SH-SY5Y (cell line): ENCODE results near the gene GRAMD2B.

ENCODE experiments used
- GATA2 ChIP-seq: IDR thresholded peaks from 2 replicates; pipeline ENCODE4 v1.6.1; 2011; ENCODE audit warnings: mild to moderate bottlenecking, low read depth, low read length
- GATA3 ChIP-seq: IDR thresholded peaks from 2 replicates; pipeline ENCODE4 v1.6.1; 2011; ENCODE audit warnings: low read depth, mild to moderate bottlenecking, low read length, moderate library complexity

Gene GRAMD2B

GRCh38 chr5:126519637-126520592 lies 96.7 kb downstream of the GRAMD2B start:
- TF ChIP-seq GATA3: no peak
- peak; percentile 68 for TF ChIP-seq GATA2

- TF ChIP-seq GATA2 (no peak), GATA3 (no peak)
Measured at GRCh38 chr5:126520593-126520953, 97.4 kb downstream of the GRAMD2B start.

GRCh38 chr5:126521130-126521529 lies 97.9 kb downstream of the GRAMD2B start:
- TF ChIP-seq GATA3: no peak
- TF ChIP-seq GATA2: no peak

DNA sequence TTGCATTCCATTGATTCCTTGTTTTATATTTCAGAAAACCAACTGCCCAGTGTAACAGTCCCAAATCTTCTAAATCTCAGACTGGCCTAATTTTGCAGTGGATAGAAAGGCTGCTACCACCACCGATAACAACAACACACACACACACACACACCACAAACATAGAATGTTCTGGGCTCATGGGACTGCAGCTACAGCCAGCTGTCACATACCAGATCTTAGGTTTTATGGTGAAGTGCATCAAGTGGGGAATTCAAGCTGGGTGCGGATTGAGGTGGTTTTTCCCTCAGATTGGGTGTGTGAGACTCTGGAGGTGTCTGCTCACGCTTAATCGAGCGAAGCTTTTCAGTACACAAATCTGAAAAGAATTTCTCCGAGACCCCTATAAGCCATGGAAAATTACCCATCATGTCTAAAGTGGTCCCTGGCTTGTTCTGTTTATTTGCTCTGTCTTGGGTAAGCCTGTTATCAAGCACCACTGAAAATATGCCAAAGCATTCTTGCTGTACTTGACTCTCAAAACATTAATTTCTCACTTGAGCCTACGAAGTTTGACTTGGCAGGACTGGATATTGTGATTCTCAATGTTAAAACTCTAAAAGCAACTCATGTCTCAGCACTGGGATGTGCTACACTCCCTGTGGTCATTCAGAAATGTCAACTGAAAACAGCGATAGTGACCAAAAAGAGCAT lies 100.8 kb downstream of the GRAMD2B start:
- TF ChIP-seq GATA3: no peak
- TF ChIP-seq GATA2: no peak

DNA sequence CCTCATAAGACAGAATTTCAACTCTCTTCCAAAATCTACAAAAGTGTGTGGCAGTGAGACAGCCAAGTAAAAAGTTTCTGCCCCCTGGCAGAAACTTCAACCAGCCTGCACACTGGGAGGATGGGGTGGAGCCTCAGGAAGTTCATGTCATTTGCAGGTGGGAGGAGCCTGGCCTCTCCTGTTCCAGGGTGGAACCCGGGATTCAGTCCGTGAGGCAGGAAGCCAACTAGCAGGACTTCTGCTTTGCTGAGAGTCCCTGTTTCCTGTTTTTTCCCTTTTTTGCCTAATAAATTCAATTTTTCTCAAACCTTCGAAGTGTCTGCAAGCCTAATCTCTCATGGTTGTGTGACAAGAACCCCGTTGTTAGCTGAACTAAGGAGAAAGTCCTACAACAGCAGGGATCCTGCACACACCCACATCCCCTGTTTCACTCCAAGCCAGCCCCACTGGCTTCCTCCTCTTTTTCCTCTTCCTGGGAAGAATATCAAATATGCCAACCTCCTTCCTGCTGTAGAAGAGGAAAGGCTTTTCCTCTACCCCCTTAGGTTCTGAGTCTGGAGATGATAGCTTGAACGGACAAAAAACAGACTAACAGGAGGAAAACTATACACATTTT lies 102.5 kb downstream of the GRAMD2B start:
- no peak for TF ChIP-seq GATA3
- no peak for TF ChIP-seq GATA2

DNA sequence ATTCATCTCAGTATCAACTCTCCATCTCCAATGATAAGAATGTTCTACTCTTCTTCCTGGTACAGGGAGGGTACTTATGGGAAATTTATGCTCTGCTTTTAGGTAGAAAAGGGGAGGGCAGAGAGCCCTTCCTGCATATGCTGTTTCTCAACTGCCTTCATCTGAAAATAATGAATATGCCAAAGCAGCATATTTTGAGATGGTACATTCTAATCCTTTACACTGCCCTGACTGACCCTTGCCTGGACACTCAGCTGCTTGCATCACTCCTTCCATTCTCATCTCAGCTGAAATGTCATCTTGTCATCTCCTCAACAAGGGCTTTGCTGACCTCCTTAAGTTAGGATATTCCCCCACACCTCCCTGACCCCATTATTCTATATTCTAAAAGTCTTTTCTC lies 103.3 kb downstream of the GRAMD2B start:
- TF ChIP-seq GATA3: no peak
- TF ChIP-seq GATA2: no peak

GRCh38 chr5:126527158-126527557 lies 103.9 kb downstream of the GRAMD2B start:
- TF ChIP-seq GATA2: no peak
- TF ChIP-seq GATA3: no peak

DNA sequence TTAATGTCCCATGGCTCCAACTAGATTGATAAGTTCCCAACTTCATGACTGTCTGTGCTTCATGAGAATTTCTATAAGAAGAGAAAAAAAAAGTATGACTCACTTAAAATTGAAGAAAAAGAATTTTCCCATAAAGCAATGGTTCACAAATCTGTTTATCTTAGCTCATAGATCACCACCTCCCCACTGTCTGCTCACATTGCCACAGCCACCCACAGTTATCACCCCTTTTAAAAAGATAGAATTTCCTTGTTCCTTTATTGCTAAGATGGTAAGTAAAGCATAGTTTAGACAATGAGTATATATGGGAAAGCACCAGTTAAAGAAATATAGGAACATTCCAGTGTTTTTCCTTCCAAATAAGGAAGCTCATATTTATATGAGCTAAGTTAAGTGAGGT lies 104.7 kb downstream of the GRAMD2B start:
- TF ChIP-seq GATA2: no peak
- no peak for TF ChIP-seq GATA3

GRCh38 chr5:126531543-126532120 lies 108.4 kb downstream of the GRAMD2B start:
- TF ChIP-seq GATA2 (no peak), GATA3 (no peak)

DNA sequence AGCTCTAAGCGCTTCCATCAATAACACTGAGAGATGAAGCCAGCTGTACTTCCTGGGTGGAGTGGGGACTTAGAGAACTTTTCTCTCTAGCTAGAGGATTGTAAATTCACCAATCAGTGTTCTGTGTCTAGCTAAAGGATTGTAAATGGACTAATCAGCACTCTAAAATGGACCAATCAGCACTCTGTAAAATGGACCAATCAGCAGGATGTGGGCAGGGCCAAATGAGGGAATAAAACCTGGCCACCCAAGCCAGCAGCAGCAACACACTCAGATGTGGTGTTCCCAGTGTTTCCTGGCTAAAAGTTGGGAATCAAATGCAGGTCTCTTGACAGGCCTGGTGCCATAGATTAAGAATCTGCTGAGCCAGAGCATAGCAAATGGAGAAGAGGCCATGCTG lies 111.3 kb downstream of the GRAMD2B start:
- TF ChIP-seq GATA3 (no peak), GATA2 (no peak)

- TF ChIP-seq GATA2 (no peak), GATA3 (no peak)
Measured at GRCh38 chr5:126535856-126536545, 112.8 kb downstream of the GRAMD2B start.

DNA sequence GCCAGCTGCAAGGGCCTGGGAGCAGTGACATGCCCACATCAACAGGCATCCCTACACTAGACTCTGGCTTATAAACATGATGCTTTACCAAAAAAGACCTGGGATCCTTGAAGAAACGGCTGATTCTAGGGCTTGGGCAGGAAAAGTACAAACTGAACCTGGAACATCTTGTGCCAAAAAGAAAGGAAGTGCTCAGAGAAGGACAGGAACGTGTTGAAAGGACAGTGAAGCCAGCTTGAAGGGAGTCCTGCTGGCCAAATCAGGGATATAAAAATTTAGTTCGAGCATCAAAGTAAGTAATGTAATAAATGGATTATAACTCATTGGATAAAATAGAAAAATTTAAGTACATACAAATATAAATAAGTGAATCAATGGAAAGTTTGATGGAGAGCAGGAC lies 113.7 kb downstream of the GRAMD2B start:
- TF ChIP-seq GATA3 (no peak), GATA2 (no peak)

DNA sequence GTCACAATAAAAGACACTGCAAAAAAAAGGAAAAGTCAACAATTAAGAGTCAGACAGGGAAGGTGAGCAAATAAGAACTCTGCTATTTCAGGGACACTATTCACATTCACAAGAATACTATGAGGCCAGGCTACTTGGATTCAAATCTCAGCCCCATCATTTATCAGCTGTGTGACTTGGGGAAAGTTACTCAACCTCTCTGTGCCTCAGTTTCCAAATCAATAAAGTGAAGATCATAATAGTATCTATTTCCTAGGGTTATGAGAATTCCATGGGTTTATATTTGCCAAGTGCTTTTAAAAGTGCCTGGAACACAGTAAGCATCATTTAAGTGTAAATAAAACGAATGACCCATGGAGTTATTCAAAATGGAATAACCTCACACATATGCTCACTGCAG lies 115.4 kb downstream of the GRAMD2B start:
- no peak for TF ChIP-seq GATA2
- no peak for TF ChIP-seq GATA3

DNA sequence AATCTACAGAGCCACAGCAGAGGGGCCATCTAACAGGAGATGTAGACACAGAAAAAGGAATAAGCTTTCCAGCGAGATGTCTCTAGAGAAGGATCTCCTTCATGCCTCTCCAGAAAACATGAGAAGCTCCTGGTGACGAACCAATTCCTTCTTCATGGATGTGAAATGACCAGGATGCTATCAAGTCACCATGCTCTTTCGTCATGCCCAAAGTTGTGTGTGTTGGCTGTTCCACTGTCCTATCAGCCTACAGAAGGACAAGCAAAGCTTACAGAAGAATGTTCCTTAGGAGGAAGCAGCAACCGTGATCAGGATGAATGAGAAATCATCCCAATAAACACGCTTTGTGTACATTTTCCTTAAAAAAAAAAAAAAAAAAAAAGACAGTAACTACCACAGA lies 117.4 kb downstream of the GRAMD2B start:
- TF ChIP-seq GATA3 (no peak), GATA2 (no peak)
